Brain microvascular endothelial cell (primary cell): Measurements from ENCODE around the gene MDFI.
A peak's percentile ranks its signal among the peaks of the same experiment; 100 is the strongest.

Experiments used
- DNase-seq: peaks from one replicate; pipeline ENCODE4 v3.0.0-alpha.2; 2020
- H3K27ac ChIP-seq: fragments of 250-450 bp; sonication (Bioruptor Pico); 2 replicates; pipeline ENCODE4 v1.5.1; 2020; ENCODE audit warnings: mild to moderate bottlenecking, moderate library complexity
- H3K27me3 ChIP-seq: fragments of 250-450 bp; sonication (Bioruptor Pico); replicated peaks from 2 replicates; pipeline ENCODE4 v1.5.1; 2020; ENCODE audit warnings: mild to moderate bottlenecking
- H3K36me3 ChIP-seq: fragments of 250-450 bp; sonication (Bioruptor Pico); replicated peaks from 2 replicates; pipeline ENCODE4 v1.5.1; 2020; ENCODE audit warnings: mild to moderate bottlenecking
- H3K4me3 ChIP-seq: 2 replicates; pipeline ENCODE4 v1.5.1; 2011; ENCODE audit warnings: low read depth, mild to moderate bottlenecking, control low read depth, low read length, moderate library complexity
- CTCF ChIP-seq: IDR thresholded peaks from 2 replicates; pipeline ENCODE4 v1.5.1; 2011; ENCODE audit warnings: low read depth, mild to moderate bottlenecking, moderate library complexity, low read length, control low read depth, inconsistent platforms; ENCODE audit errors: missing control alignments
- in situ Hi-C: cut with HindIII; loops from 2 replicates; pipeline ENCODE4 v1.10.0; 2017; ENCODE audit warnings: low sequenced_read_pairs, low pct_ligation_motif_present

The MDFI gene

GRCh38 chr6:41600499-41601247 lies 37.6 kb upstream of the MDFI start:
- in situ Hi-C loops: no loop called here

GRCh38 chr6:41601248-41601549 lies 37.1 kb upstream of the MDFI start:
- no peak for DNase-seq
- H3K27me3 ChIP-seq: no peaks in the 10 kb centered on the region
- no peak for TF ChIP-seq CTCF
- H3K27ac ChIP-seq: no peak overlapping the region
- H3K4me3 ChIP-seq: no peak overlapping the region
- peaks cover 2% of the 10 kb centered on the region for H3K36me3 ChIP-seq
- in situ Hi-C loops: no loop called here

More at GRCh38 chr6:41600499-41601247, 37.6 kb upstream of the MDFI start:
- TF ChIP-seq CTCF: no peak
- H3K27me3 ChIP-seq: no peaks in the 10 kb centered on the region
- DNase-seq: no peak
- peaks cover 2% of the 10 kb centered on the region for H3K36me3 ChIP-seq
- no peak overlapping the region for H3K27ac ChIP-seq
- H3K4me3 ChIP-seq: no peak overlapping the region

- no peak for TF ChIP-seq CTCF
- H3K27ac ChIP-seq: no peak overlapping the region
- DNase-seq: no peak
- in situ Hi-C loops: no loop called here
- no peaks in the 10 kb centered on the region for H3K27me3 ChIP-seq
- no peaks in the 10 kb centered on the region for H3K36me3 ChIP-seq
- no peak overlapping the region for H3K4me3 ChIP-seq
These were observed 35.9 kb upstream of the MDFI start for GRCh38 chr6:41602422-41602743.

- Histone ChIP-seq H3K4me3 (no peak overlapping the region), H3K27me3 (no peaks in the 10 kb centered on the region), H3K36me3 (no peaks in the 10 kb centered on the region), H3K27ac (no peak overlapping the region)
- DNase-seq: peak; percentile 66
- in situ Hi-C loops: no loop called here
- TF ChIP-seq CTCF: peak; percentile 95
These were observed 35.2 kb upstream of the MDFI start for GRCh38 chr6:41602864-41603608.

- TF ChIP-seq CTCF: no peak
- DNase-seq: no peak
- in situ Hi-C loops: no loop called here
- no peak overlapping the region for H3K4me3 ChIP-seq
- no peaks in the 10 kb centered on the region for H3K27me3 ChIP-seq
- H3K36me3 ChIP-seq: no peaks in the 10 kb centered on the region
- no peak overlapping the region for H3K27ac ChIP-seq
These were observed 34.3 kb upstream of the MDFI start for GRCh38 chr6:41604006-41604405.
